ENCODE results near the gene GLB1L. TPM values are rescaled to one million over a fixed set of nuclear protein-coding genes. Genes with fewer than 3 reads are reported as not detected.
"Not testable (repeated sequence)": the region's sequence is repeated elsewhere in the genome, so short reads cannot be mapped to it uniquely, and the experiment has no call there.

GLB1L gene
- total RNA-seq, 1 donor from 2014 or later, result 13.5 TPM

- no peak for DNase-seq (ENCODE audit: low spot score)
Measured at GRCh38 chr2:219209236-219210195, 35.7 kb downstream of the GLB1L start.

GRCh38 chr2:219207884-219208740 is 37.1 kb downstream of the GLB1L start:
- no peak for DNase-seq (ENCODE audit: low spot score)

- no peak for DNase-seq (ENCODE audit: low spot score)
Measured at GRCh38 chr2:219207134-219207883, 37.9 kb downstream of the GLB1L start.

GRCh38 chr2:219206328-219207133 is 38.7 kb downstream of the GLB1L start, which contains the start of gene ZFAND2B:
Gene ZFAND2B (plus strand): TSS chr2:219206782. CDS start chr2:219206988, 206 bp downstream.
- DNase-seq (ENCODE audit: low spot score), result peak; percentile 98

GRCh38 chr2:219205981-219206327 is 39.3 kb downstream of the GLB1L start:
- no peak for DNase-seq (ENCODE audit: low spot score)

GRCh38 chr2:219205165-219205538 is 40.1 kb downstream of the GLB1L start:
- DNase-seq (ENCODE audit: low spot score), result no peak

GRCh38 chr2:219204425-219205164 is 40.6 kb downstream of the GLB1L start:
- DNase-seq (ENCODE audit: low spot score), result no peak

GRCh38 chr2:219201331-219201730 is 43.9 kb downstream of the GLB1L start:
- not testable (repeated sequence) for DNase-seq (ENCODE audit: low spot score)

- DNase-seq (ENCODE audit: low spot score), result not testable (repeated sequence)
Measured at GRCh38 chr2:219200502-219201326, 44.5 kb downstream of the GLB1L start.

GRCh38 chr2:219199470-219200211 is 45.6 kb downstream of the GLB1L start:
- no peak for DNase-seq (ENCODE audit: low spot score)

GRCh38 chr2:219198974-219199373 is 46.3 kb downstream of the GLB1L start:
- no peak for DNase-seq (ENCODE audit: low spot score)

GRCh38 chr2:219197388-219197787 is 47.9 kb downstream of the GLB1L start:
- no peak for DNase-seq (ENCODE audit: low spot score)

- DNase-seq (ENCODE audit: low spot score), result no peak
Measured at GRCh38 chr2:219186754-219187456, 58.3 kb downstream of the GLB1L start.
